AG04450 (cell line): ENCODE results near the gene ZC2HC1B. TPM values are rescaled to one million over a fixed set of nuclear protein-coding genes. Genes with fewer than 3 reads are reported as not detected.

ENCODE experiments used
- CTCF ChIA-PET: fragments of 300-600, 350-600 bp; formaldehyde crosslinking; extraction: SDS; loops from one replicate; lab custom pipeline; 2022; ENCODE audit warnings: antibody characterized with exemption, inconsistent platforms; lab: Charles Lee
- POLR2A ChIA-PET: fragments of 350-600 bp; formaldehyde crosslinking; extraction: SDS; loops from one replicate; lab custom pipeline; 2021; ENCODE audit warnings: antibody characterized with exemption, inconsistent platforms; lab: Yijun Ruan, JAX
- DNase-seq: peaks from one replicate; pipeline ENCODE4 v3.0.0-alpha.2; 2011; ENCODE audit warnings: low read depth, low spot score
- H3K27ac ChIP-seq: one replicate; pipeline ENCODE4 v1.5.1; 2012; ENCODE audit warnings: low read depth, low read length, control low read depth
- H3K27me3 ChIP-seq: one replicate; pipeline ENCODE4 v1.6.0; 2012; ENCODE audit warnings: low read length; ENCODE audit not compliant: control insufficient read depth, insufficient read depth
- H3K4me3 ChIP-seq: 2 replicates; pipeline ENCODE4 v1.5.1; 2011; ENCODE audit warnings: mild to moderate bottlenecking, low read depth, low read length, control low read depth
- H3K9me3 ChIP-seq: 2 replicates; pipeline ENCODE4 v1.5.1; 2012; ENCODE audit warnings: low read length; ENCODE audit not compliant: control insufficient read depth, insufficient read depth
- polyA plus RNA-seq: library from polyadenylated mRNA; depleted of rRNA; stranded (reverse); fragments of >200 nt; gene quantifications from 2 replicates; pipeline ENCODE4 v1.2.3, GENCODE V29; 2011
- TF ChIP-seq, protein P1 (sequence below): IDR thresholded peaks from 2 replicates; pipeline ENCODE4 v1.5.1; 2011; ENCODE audit warnings: low read depth, low read length, control low read depth, inconsistent platforms

ZC2HC1B gene
- polyA plus RNA-seq, 1 experiment = not detected

- TF ChIP-seq, protein P1, sequence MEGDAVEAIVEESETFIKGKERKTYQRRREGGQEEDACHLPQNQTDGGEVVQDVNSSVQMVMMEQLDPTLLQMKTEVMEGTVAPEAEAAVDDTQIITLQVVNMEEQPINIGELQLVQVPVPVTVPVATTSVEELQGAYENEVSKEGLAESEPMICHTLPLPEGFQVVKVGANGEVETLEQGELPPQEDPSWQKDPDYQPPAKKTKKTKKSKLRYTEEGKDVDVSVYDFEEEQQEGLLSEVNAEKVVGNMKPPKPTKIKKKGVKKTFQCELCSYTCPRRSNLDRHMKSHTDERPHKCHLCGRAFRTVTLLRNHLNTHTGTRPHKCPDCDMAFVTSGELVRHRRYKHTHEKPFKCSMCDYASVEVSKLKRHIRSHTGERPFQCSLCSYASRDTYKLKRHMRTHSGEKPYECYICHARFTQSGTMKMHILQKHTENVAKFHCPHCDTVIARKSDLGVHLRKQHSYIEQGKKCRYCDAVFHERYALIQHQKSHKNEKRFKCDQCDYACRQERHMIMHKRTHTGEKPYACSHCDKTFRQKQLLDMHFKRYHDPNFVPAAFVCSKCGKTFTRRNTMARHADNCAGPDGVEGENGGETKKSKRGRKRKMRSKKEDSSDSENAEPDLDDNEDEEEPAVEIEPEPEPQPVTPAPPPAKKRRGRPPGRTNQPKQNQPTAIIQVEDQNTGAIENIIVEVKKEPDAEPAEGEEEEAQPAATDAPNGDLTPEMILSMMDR = no peak
- ChIA-PET CTCF (interaction anchor here (1.1 kb wide), 1 partner anchor 26 kb away, joined by 3 read pairs; no protein-coding TSS in a partner anchor), POLR2A (no interaction called here)
Observed at GRCh38 chr6:143966312-143966711, 102.0 kb downstream of the ZC2HC1B start.

GRCh38 chr6:143967706-143968376 lies 103.6 kb downstream of the ZC2HC1B start:
- DNase-seq = no peak
- no peaks in the 10 kb centered on the region for H3K9me3 ChIP-seq
- no peak overlapping the region for H3K4me3 ChIP-seq
- no peak overlapping the region for H3K27ac ChIP-seq
- TF ChIP-seq, protein P1 = no peak
- peaks cover 3% of the 10 kb centered on the region for H3K27me3 ChIP-seq
- POLR2A ChIA-PET = interaction anchor here (0.6 kb wide), 1 partner anchor 41 kb away, joined by 3 read pairs; no protein-coding TSS in a partner anchor
- CTCF ChIA-PET = interaction anchor here (0.6 kb wide), 1 partner anchor 29 kb away, joined by 4 read pairs; no protein-coding TSS in a partner anchor

More at GRCh38 chr6:143966312-143966711, 102.0 kb downstream of the ZC2HC1B start:
- Histone ChIP-seq H3K9me3 (no peaks in the 10 kb centered on the region), H3K4me3 (no peak overlapping the region), H3K27me3 (peaks cover 3% of the 10 kb centered on the region), H3K27ac (no peak overlapping the region)
- no peak for DNase-seq

GRCh38 chr6:143969077-143969476 lies 104.8 kb downstream of the ZC2HC1B start:
- no peaks in the 10 kb centered on the region for H3K27me3 ChIP-seq
- H3K27ac ChIP-seq = no peak overlapping the region
- H3K4me3 ChIP-seq = no peak overlapping the region
- no peaks in the 10 kb centered on the region for H3K9me3 ChIP-seq
- CTCF ChIA-PET = no interaction called here
- POLR2A ChIA-PET = no interaction called here
- TF ChIP-seq, protein P1 = no peak
- no peak for DNase-seq

GRCh38 chr6:143970456-143971218 lies 106.4 kb downstream of the ZC2HC1B start:
- no peaks in the 10 kb centered on the region for H3K9me3 ChIP-seq
- H3K27ac ChIP-seq = no peak overlapping the region
- POLR2A ChIA-PET = no interaction called here
- H3K27me3 ChIP-seq = no peaks in the 10 kb centered on the region
- no peak for DNase-seq
- H3K4me3 ChIP-seq = no peak overlapping the region
- TF ChIP-seq, protein P1 = no peak
- CTCF ChIA-PET = no interaction called here
